Measurements from ENCODE around the gene CD101. TPM values are rescaled to one million over a fixed set of nuclear protein-coding genes. Genes with fewer than 3 reads are reported as not detected.
A peak's percentile ranks its signal among the peaks of the same experiment; 100 is the strongest.

CD101 gene
- total and polyA plus RNA-seq, 2 experiments from 2014 or later: 0.43 to 0.92 TPM

GRCh38 chr1:116997636-116998035 lies 3.9 kb upstream of the CD101 start:
- no peak overlapping the region for H3K27ac ChIP-seq
- no peak for DNase-seq (ENCODE audit: low read depth in 1 of 2, low spot score in 1 of 2)
- no peak for TF ChIP-seq CTCF (IDR thresholded peaks at IDR 0.05; ENCODE audit: low read depth, low read length)

GRCh38 chr1:116999596-116999995 lies 2.0 kb upstream of the CD101 start:
- H3K36me3 ChIP-seq: no peaks in the 10 kb centered on the region
- no peaks in the 10 kb centered on the region for H3K4me1 ChIP-seq (ENCODE audit: low read depth)
- H3K9me3 ChIP-seq (ENCODE audit: low read depth): no peaks in the 10 kb centered on the region
- TF ChIP-seq CTCF (IDR thresholded peaks at IDR 0.05; ENCODE audit: low read depth, low read length): no peak
- no peaks in the 10 kb centered on the region for H3K27me3 ChIP-seq
- H3K4me3 ChIP-seq: no peak overlapping the region
- no peak for DNase-seq (ENCODE audit: low read depth in 1 of 2, low spot score in 1 of 2)
- H3K27ac ChIP-seq: no peak overlapping the region

More at GRCh38 chr1:116997636-116998035, 3.9 kb upstream of the CD101 start:
- no peaks in the 10 kb centered on the region for H3K9me3 ChIP-seq (ENCODE audit: low read depth)
- no peaks in the 10 kb centered on the region for H3K4me1 ChIP-seq (ENCODE audit: low read depth)
- H3K36me3 ChIP-seq: no peaks in the 10 kb centered on the region
- H3K4me3 ChIP-seq: no peak overlapping the region
- no peaks in the 10 kb centered on the region for H3K27me3 ChIP-seq

DNA sequence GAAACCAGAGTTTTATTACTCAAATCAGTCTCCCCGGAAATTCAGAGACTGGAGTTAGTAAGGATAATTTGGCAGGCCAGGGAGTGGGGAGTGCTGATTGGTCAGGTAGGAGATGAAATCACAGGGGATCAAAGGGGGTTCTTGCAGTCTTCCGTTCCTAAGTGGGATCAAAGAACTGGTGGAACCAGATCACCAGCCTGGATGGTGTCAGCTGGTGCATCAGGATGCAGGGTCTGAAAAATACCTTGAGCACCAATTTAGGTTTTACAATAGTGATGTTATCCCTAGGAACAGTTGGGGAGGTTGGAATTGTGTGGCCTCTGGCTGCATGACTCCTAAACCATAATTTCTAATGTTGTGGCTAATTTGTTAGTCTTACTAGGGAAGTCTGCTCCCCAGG lies 1.4 kb upstream of the CD101 start:
- no peaks in the 10 kb centered on the region for H3K27me3 ChIP-seq
- H3K4me1 ChIP-seq (ENCODE audit: low read depth): no peaks in the 10 kb centered on the region
- H3K4me3 ChIP-seq: no peak overlapping the region
- no peak for TF ChIP-seq CTCF (IDR thresholded peaks at IDR 0.05; ENCODE audit: low read depth, low read length)
- DNase-seq (ENCODE audit: low read depth in 1 of 2, low spot score in 1 of 2): no peak
- H3K9me3 ChIP-seq (ENCODE audit: low read depth): no peaks in the 10 kb centered on the region
- no peaks in the 10 kb centered on the region for H3K36me3 ChIP-seq
- H3K27ac ChIP-seq: no peak overlapping the region

- H3K27me3 ChIP-seq: no peaks in the 10 kb centered on the region
- no peaks in the 10 kb centered on the region for H3K4me1 ChIP-seq (ENCODE audit: low read depth)
- H3K9me3 ChIP-seq (ENCODE audit: low read depth): no peaks in the 10 kb centered on the region
- DNase-seq (ENCODE audit: low read depth in 1 of 2, low spot score in 1 of 2): peak in 1 of 2 donors; percentile 32
- no peaks in the 10 kb centered on the region for H3K36me3 ChIP-seq
- no peak overlapping the region for H3K27ac ChIP-seq
- no peak overlapping the region for H3K4me3 ChIP-seq
- TF ChIP-seq CTCF (IDR thresholded peaks at IDR 0.05; ENCODE audit: low read depth, low read length): no peak
These were observed 1.8 kb downstream of the CD101 start for GRCh38 chr1:117003223-117003875.

GRCh38 chr1:117007719-117008013 lies 6.1 kb downstream of the CD101 start:
- no peaks in the 10 kb centered on the region for H3K36me3 ChIP-seq
- H3K9me3 ChIP-seq (ENCODE audit: low read depth): no peaks in the 10 kb centered on the region
- H3K4me3 ChIP-seq: no peak overlapping the region
- H3K27ac ChIP-seq: no peak overlapping the region
- no peaks in the 10 kb centered on the region for H3K27me3 ChIP-seq
- H3K4me1 ChIP-seq (ENCODE audit: low read depth): no peaks in the 10 kb centered on the region
- no peak for DNase-seq (ENCODE audit: low read depth in 1 of 2, low spot score in 1 of 2)
- TF ChIP-seq CTCF (IDR thresholded peaks at IDR 0.05; ENCODE audit: low read depth, low read length): no peak
